Measurements from ENCODE around the gene SNTG2.
"Not testable (repeated sequence)": the region's sequence is repeated elsewhere in the genome, so short reads cannot be mapped to it uniquely, and the experiment has no call there.

SNTG2 gene

DNA sequence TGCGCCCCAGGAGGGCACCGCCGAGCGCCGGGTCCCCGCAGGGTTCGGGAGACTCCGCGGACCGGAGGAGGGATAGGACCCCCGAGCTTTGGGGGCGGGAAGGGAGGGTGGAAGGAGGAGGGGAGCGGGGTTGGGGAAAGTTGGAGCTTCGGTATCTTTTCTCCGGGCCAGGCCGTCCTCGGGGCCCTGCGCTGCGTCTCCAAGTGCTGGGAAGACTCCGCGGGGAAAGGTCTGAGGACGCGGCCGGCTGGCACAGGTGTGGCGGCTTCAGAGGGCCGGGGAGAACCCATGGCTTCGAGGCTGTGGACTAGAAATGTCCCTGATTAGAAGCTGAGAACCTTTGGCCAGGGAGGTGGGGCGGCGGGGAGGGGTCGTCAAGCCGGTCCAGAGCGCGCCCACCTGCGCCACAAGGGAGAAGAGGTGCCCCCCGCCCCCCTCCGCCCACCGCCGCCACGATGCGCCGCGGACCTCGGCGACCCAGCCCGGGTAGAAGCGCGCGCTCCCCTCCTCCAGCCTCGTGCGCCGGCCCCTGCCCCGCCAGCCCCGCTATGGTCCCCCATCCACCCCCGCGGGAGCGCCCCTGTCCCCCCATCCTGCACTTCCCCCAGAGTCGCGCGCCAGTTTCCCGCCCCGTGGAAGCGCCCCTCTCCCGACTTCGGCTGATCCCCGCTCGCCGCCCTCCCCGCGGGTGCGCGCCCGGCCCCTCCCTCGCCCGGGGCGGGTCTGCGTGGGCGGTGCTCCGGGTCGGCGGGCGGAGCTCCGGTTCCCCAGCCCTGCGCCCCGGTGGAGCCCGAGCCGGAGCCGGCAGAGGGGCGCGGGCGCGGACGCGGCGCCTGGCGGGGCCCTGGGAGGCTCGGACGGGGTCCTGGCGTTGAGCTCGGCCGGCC, at the start of gene SNTG2:
Gene SNTG2, plus strand, starts transcription at position 770 of the 887 bp plus-strand sequence. CDS start 148 bp downstream, outside the sequence.
- DNase-seq (ENCODE audit: low read depth) = no peak

DNA sequence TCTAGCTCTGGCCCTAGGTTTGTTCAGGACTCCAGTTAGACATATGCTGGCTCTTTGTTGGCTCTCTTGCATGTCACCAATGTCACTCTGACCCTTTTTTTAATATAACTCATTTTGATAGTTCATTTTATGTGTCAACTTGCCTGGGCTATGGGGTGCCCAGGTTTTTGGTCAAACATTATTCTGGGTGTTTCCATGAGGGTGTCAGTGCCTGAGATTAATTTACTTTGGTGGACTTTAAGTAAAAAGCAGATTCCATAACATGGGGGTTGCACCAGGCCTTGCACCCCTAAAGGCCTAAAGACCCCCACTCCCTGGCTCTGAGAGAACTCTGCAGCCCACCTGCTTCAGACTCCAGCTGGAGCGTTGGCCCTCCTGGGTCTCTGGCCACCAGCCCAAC, 48.1 kb upstream of the SNTG2 start:
- no peak for DNase-seq (ENCODE audit: low read depth)

DNA sequence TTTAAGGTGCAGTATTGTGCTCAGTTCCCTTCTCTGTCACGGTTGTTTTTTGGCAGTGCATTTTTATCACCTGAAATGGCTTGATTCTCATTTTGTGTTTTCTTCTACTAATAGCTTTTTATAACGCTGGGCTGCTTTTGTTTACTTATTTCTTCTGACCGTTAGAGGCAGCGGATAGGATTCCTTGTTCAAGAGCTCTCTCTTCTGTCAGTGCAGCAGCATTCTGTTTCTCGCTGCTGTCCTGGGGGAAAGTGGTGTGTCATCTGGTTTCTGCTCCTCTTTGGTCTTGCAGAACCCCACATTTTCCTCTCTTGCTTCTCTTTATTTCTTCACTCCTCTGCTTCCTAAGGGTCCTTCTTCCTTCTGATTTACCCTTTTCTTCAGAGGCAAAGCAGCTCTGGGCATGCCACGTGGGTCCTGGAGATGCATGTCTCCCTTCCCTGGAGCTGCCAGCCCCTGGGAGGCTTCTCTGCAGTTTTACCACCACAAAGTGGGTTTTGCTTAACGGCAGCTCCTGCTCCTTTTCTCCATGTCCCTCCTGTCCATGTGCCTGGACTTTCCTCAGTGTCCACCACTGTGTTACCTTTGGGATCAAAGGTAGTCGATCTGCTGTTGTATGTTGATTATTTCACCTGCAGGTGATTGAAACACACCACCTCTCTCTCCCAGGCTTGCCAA, 47.3 kb upstream of the SNTG2 start:
- DNase-seq (ENCODE audit: low read depth) = no peak

DNA sequence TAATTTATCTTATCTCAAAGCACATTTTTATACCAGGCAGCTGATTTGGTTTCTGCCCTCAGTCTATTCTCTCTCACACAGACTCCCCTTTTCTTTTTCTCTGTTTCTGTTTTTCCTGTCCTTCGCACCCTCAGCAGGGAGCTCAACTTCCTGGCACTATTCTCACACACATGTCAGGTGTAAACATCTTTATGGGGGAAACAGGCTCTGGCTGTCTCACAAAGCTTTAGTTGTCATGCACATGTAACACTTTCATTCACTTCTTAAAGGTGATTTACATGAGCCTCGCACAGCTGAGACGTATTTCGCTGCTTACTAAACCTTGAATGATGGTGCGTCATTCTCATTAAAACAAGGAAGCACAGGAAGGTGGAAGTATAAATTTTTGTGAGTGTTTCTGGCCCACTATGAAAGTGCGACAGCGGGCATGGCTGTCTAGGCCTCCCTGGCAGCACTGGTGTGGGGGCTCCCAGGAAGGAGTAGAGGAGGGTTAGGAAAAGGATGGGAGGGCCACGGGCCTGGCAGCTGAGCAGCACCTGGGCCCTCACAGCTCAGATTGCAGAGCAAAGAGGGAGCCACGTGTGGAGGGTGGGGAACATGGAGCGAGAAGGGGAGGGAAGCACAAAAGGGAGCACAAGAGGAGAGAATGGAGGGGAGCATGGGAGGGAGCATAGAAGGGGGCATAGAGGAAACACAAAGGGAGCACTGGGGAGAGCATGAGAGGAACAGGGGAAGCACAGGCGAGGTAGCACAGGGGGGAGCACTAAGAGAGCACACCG, 46.2 kb upstream of the SNTG2 start:
- no peak for DNase-seq (ENCODE audit: low read depth)

DNA sequence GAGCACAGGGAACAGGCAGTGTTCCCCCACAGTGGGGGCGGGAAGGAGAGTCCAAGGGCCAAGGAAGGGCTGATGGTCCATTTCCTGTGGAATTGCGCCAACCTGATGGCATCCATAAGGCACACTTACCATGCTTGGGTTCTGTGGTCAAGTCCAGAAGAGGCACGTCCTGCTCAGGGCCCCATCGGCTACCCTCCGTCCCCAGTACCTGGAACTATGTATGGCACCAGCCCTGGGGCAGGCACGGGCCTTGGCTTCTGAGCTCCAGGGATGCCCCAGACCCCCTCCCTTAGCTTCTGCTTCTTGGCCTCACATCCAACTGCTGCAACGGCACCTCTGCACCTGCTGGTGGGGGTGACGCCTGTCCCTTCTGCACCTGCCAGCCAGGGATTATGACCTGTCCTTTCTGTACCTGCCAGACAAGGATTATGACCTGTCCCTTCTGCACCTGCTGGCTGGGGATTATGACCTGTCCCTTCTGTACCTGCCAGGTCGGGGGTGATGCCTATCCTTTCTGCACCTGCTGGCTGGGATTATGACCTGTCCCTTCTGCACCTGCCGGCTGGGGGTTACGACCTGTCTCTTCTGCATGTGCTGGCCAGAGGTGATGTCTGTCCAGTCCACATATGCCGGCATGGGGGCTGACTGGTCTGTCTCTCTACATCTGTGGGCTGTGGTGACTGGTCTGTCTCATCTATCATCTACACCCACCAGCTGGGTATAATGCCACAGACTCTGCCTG, 45.4 kb upstream of the SNTG2 start:
- DNase-seq (ENCODE audit: low read depth) = no peak

DNA sequence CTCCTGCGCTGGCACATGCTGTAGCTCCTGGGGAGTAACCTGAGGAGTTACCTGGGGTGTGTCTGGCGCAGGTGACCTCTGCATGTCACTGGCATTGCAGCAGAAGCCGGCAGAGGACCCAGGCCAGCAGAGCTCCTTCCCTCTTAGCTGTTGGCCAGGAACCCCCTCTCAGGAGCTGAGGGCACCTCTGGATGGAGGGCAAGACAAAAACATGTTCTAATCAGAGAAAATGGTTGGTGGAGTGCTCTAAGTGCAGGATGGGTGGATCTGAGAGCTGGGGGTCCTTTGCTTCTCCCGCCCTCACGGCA, 44.9 kb upstream of the SNTG2 start:
- no peak for DNase-seq (ENCODE audit: low read depth)

DNA sequence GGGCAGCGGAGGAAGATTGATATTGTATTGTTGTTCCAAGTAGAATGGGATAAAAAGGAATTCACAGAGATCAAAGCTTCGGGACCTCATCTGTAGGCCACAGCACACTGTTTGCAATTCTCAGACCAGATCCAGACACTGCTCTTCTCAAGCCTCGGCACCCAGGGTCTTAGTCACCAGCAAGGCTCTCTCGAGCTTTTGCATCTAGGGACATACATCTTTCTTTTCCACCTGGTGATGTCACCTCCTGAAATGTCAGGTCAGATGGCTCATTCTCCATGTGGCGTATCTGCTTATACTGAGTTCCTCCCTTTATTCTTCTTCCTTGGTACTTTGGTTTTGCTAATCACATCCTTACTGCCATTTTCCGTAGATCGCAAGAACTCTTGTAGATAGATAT, 42.9 kb upstream of the SNTG2 start:
- DNase-seq (ENCODE audit: low read depth) = no peak

DNA sequence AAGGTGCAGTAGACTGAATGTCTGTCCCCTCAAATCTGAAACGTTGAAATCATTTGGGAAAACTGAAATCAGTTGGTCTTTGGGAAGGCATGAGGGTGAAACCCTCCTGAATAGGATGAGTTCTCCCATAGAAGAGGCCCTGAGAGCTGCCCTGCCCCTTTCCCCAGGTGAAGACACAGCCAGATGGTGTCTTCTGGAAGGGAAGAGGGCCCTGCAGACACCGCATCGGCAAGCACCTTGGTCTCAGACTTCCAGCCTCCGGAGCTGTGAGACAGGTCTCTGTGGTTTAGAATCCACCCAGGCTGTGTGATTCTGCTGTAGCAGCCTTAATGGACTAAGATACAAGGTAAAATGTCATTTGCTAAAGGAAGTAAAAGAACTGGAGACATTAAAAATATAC, 42.1 kb upstream of the SNTG2 start:
- no peak for DNase-seq (ENCODE audit: low read depth)

DNA sequence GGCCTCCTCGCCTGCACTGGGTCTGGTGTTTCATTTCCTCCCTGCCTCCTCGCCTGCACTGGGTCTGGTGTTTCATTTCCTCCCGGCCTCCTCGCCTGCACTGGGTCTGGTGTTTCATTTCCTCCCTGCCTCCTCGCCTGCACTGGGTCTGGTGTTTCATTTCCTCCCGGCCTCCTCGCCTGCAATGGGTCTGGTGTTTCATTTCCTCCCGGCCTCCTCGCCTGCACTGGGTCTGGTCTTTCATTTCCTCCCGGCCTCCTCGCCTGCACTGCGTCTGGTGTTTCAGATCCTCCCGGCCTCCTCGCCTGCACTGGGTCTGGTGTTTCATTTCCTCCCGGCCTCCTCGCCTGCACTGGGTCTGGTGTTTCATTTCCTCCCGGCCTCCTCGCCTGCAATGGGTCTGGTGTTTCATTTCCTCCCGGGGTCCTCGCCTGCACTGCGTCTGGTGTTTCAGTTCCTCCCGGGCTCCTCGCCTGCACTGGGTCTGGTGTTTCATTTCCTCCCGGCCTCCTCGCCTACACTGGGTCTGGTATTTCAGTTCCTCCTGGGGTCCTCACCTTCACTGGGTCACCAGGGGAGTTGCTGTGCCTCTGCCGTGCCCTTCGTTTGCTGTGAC, 40.8 kb upstream of the SNTG2 start:
- not testable (repeated sequence) for DNase-seq (ENCODE audit: low read depth)

DNA sequence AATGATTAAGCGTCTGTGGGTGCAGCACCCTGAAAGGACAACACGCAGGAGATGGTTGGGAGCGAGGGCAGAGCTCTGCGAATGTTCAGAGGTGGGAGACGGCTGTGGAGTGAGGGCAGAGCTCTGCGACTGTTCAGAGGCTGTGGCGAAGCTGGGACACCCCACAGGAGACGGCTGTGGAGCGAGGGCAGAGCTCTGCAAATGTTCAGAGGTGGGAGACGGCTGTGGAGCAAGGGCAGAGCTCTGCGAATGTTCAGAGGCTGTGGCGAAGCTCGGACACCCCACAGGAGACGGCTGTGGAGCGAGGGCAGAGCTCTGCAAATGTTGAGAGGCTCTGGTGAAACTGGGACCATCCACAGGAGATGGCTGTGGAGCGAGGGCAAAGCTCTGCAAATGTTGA, 40.0 kb upstream of the SNTG2 start:
- DNase-seq (ENCODE audit: low read depth) = no peak

DNA sequence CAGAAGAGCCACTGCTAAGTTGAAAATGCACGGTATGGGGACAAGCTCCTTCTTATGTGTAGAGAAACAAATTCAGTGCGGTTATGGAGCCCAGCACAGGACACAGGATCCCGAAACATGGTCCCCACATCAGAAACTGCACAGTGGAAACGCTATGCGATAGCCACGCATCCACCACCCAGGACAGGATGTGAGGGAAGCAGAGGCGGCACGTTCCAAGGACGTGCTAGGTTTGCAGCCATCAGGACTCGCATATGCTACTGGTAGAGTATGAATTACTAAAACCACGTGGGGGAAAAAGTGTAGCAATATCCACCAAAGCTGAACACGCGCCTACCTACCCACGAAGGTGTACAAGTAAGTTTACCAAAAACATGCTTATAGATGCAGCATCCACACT, 34.7 kb upstream of the SNTG2 start:
- no peak for DNase-seq (ENCODE audit: low read depth)

DNA sequence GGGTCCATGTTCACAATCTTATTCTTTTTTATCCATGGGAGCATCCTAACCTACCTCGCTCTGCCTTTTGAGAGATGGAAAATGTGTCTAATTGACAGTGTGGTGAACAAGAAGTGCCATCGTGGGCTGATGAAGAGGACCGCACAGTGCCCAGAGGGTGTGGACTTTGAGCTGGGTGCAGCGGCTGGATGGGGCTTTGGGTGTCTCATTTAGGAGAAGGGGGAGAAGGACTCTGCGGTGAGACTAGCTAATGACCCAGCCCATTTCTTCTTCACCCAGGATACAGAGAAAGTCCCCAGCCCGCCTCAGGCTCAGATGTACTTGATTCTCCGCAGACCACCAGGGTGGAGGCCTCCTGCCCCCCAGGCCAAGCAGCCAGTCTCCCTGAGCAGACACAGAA, 33.7 kb upstream of the SNTG2 start:
- DNase-seq (ENCODE audit: low read depth) = no peak

DNA sequence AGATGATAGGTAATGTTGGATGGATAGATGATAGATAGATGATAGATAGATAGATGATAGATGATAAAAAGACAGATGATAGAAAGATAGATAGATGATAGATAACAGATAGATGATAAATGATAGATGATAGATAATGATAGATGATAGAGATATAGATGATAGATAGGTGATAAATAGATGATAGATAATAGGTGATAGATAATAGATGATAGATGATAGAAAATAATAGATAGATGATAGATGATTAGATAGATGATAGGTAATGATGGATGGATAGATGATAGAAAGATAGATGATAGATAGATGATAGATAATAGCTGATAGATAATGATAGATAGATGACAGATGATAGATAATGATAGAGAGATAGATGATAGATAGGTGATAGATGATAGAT, 31.0 kb upstream of the SNTG2 start:
- DNase-seq (ENCODE audit: low read depth) = no peak

DNA sequence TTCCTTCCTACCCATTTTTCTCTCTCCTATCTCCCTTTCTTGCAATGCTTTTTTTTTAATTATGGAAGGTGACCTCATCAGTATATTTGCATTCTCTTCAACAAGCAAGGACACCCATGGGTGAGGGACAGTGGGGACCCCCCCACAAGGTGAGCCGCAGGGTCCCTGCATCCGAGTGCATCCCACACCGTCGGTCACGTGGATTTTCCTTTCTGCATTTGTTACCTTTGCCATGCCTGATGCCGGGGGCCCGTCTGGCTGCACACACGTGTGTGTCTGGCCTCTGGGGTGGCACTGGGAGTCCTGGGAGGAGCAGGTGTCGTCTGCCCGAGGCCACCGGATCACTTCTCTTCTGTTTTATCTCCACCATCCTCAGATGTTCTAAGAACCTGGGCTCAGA, 30.1 kb upstream of the SNTG2 start:
- DNase-seq (ENCODE audit: low read depth) = no peak

DNA sequence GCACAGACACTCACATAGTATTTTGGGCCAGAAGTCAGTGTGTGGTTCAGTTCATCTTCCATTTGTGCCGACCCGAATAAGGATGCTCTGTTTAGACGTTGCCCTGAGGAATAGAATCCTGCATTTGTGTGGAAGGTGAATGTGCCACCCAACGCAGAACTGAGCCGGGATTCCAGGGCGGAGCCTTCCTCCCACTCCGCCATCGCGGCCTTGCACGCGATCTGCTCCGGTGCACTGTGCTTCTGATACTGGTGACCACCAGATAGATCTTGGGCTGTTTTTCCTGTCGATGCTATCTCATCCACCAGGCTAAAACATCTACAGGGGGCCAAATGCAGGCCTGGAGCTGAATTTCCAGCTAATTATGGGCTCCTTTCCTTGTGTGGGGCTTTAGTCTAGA, 29.6 kb upstream of the SNTG2 start:
- no peak for DNase-seq (ENCODE audit: low read depth)

DNA sequence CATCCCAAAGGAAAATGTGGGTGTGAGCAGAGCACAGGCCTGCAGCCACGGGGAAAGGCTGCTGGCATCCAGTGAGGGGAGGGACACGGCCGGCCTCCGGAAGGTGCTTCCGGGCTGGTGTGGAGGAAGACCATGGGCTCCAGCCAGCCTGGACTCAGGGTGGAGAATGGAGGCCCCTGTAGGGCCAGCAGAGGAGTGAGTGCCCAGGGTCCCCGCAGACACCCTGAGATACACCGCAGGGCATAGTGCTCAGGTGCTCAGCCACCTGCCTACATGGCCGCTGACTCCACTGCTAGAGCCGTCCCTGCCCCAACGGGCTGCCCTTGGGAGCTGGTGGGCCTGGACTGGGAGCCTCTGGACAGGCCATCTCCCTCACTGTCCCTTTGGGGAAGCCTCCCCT, 28.5 kb upstream of the SNTG2 start:
- no peak for DNase-seq (ENCODE audit: low read depth)

DNA sequence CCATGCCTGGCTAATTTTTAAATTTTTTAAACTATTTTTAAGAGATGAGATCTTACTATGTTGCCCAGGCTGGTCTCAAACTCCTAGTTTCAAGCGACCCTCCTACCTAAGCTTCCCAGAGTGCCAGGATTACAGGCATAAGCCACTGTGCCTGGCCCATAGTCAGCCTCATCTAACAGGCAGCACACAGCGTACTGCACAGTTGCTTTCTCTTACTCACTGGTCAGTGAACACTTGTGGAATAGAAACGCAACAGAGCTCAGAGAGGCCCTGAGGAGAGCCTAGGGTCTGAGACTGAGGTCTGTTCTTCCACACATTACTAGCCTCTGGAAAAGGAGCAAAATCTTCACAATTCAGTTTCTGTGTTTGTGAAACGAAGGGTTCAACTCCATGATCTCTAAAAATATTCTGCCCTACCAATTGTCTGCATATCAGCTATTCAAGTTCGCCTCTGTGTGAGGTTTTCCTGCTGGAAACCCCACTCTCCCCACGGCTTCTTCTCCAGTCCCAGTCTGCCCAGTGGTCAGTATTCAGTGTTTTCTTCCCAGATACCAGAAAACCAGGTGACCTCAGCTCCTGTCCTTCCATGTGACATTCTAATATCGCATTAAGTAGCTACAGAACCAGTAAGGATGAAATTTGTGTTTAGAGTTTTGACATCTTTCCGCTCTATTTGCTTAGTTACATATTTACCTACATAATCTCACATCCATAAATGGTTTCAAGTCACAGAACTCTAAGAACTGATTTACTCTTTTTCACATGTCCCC, 26.6 kb upstream of the SNTG2 start:
- no peak for DNase-seq (ENCODE audit: low read depth)

DNA sequence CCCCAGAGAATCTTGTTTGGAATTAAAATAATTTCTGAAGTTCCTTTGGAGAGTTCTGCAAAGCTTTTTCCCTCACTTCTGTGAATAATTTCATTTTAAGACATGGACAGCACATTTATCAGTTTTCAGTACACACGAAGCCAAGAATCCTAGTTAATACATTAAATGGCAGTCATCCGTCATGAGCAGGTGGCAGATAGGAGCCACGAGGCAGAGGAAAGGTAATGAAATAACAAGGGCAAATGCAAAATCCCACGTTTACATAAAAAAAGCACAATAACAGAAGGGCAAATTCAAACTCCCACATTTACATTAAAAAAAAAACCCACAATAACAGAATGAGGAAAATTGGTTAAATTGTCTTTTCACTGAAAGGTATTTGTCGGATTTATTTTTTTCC, 25.9 kb upstream of the SNTG2 start:
- no peak for DNase-seq (ENCODE audit: low read depth)

DNA sequence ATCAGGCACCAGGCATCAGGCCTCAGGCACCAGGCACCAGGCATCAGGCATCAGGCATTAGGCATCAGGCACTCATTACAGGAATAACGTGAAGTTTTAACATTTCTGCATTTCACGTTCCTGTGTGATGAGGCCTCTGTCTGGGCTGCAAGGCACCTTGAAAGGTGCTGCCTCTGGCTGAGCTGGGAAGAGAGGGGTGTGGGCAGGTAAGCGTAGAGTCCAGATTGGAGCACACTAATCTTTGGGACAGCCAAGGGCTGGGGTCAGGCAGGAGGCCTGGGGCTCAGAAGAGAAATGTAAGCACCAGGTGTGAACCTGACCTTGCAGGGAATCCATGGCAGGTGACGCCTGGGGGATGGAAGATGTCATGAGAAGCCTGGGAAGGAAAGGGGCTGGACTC, 25.3 kb upstream of the SNTG2 start:
- DNase-seq (ENCODE audit: low read depth) = no peak

DNA sequence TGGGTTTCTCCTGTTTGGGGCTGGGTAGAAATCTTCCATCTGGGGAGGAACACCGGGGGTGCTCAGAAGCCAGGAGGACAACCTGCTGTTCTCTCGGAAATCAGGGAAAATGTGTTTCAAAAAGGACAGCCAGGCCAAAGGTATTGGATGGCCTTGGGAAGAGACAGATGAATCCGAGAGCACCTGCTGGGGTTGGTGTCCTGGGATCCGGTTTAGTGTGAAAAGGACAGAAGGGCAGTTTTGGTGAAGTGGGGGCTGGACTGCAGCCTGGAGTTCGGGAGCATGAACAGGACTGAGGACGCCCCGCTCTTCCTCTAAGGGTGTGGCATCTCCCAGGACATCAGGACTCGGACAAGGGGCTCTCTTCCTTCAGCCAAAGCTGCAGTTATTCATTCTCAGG, 24.9 kb upstream of the SNTG2 start:
- DNase-seq (ENCODE audit: low read depth) = no peak

DNA sequence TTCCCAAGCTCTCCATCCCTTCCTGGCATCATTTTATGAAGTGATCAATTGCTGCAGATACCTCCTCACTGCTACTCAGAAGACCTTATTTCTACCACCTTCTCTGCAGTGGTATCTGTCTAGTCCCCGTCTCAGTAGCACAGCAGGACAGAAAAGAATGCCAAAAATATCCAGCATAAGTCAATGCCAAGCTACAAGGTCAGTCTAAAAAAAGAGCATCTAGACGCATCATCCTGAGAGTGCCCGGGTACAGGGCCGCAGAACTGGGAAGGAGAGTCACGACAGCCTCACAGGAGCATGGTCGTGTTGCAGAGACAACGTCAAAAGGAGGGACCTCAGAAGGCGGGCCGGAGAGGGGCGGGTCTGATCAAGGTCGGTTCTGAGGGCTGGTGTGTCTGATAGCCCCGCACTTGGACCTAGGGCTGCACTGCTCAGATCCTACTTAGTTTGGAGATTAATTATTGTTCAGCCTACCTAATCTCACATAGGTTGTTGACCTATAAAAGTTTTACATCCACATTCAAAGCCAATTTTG, 24.3 kb upstream of the SNTG2 start:
- no peak for DNase-seq (ENCODE audit: low read depth)

Measured in stimulated activated CD8-positive, alpha-beta memory T cell treated with anti-CD3 and anti-CD28 coated beads, Interleukin-7, amount 100 ng/mL, for 24 hours (primary cell).